ENCODE data around the gene IFIT3. TPM values are rescaled to one million over a fixed set of nuclear protein-coding genes. Genes with fewer than 3 reads are reported as not detected.

The IFIT3 gene
- total RNA-seq, 1 experiment from 2014 or later, result 0.55 TPM

DNA sequence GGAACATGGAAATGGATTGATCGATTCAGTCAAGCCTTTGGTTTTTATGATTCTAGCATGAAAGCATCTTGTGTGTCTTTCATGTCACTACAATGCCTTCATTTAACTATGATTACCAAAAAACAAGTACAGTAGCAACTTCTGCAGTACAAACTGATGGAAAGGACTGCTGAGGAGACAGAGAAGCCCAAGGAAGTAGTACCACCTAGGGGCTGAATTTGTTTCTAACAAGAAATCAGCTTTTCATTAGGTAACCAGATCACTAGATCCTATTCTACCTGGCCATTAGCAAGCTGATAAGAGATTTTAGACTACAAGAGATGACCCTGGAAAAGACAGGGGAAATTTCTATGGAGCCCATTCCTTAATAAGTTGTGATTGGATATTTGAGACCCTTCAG, 61.5 kb downstream of the IFIT3 start:
- Histone ChIP-seq H4K8ac (replicated peaks; ENCODE audit: insufficient read length, low read depth, low read length) (no peak overlapping the region), H3T11ph (ENCODE audit: low read length) (no peak overlapping the region), H3K79me1 (ENCODE audit: insufficient read depth, low read depth, low read length, poor library complexity, severe bottlenecking) (no peaks in the 10 kb centered on the region), H2BK5ac (ENCODE audit: insufficient read length, low read length) (no peak overlapping the region), H3K18ac (ENCODE audit: insufficient read length, low read depth, low read length) (no peak overlapping the region), H2BK120ac (ENCODE audit: low read depth, low read length, poor library complexity, severe bottlenecking) (no peak overlapping the region), H4K5ac (ENCODE audit: insufficient read length, low read depth, low read length) (no peak overlapping the region), H3K56ac (ENCODE audit: insufficient read length, low read depth, low read length) (no peak overlapping the region), H2BK12ac (ENCODE audit: insufficient read length, low read depth, low read length) (no peak overlapping the region), H3K23ac (ENCODE audit: insufficient read length, low read depth, low read length) (no peak overlapping the region), H3K4ac (ENCODE audit: low read depth, low read length) (no peak overlapping the region), H3K79me2 (ENCODE audit: insufficient read depth, low read length) (no peaks in the 10 kb centered on the region), H3K4me2 (ENCODE audit: insufficient read depth, insufficient read length, low read length) (no peak overlapping the region), H3K4me1 (ENCODE audit: insufficient read depth, low read length) (peaks cover 4% of the 10 kb centered on the region; the same call in 1 of the 2 replicates), H2BK15ac (ENCODE audit: low read depth, low read length) (no peak overlapping the region), H2AK5ac (ENCODE audit: insufficient read length, low read length) (no peak overlapping the region), H3K27me3 (ENCODE audit: insufficient read depth, low read length) (no peaks in the 10 kb centered on the region), H4K91ac (ENCODE audit: insufficient read length, low read depth, low read length) (no peak overlapping the region), H2BK20ac (ENCODE audit: low read depth, low read length, poor library complexity, severe bottlenecking) (no peak overlapping the region), H3K9ac (ENCODE audit: extremely low read depth, insufficient read length, low read length) (no peak overlapping the region), H3K27ac (ENCODE audit: insufficient read length, low read depth, low read length) (no peak overlapping the region), H4K20me1 (ENCODE audit: control insufficient read depth, insufficient read depth, insufficient read length) (no peaks in the 10 kb centered on the region), H2AFZ (ENCODE audit: low read length) (no peak overlapping the region), H3K14ac (ENCODE audit: insufficient read depth, low read length) (no peak overlapping the region), H3K23me2 (ENCODE audit: insufficient read length, low read depth, low read length, poor library complexity, severe bottlenecking) (peaks cover 2% of the 10 kb centered on the region), H3K9me3 (ENCODE audit: control insufficient read depth, low read depth, low read length) (no peaks in the 10 kb centered on the region)
- Mint-ChIP-seq H3K9me3 (no peaks in the 10 kb centered on the region), H3K27me3 (ENCODE audit: low read depth) (no peaks in the 10 kb centered on the region), H3K4me1 (peaks cover 14 to 20% of the 10 kb centered on the region in 2 experiments), H3K27ac (no peak overlapping the region), H3K36me3 (ENCODE audit: insufficient read depth in 1 of 3, low read depth in 3 of 3) (no peaks in the 10 kb centered on the region), H3K4me3 (no peak overlapping the region)
- WGBS (ENCODE audit: extremely low coverage, insufficient read length, low lambda C conversion rate), result no CpG with 5 or more reads among the region's 1 CpG
- DNase-seq, result no peak
- TF ChIP-seq, protein P1, sequence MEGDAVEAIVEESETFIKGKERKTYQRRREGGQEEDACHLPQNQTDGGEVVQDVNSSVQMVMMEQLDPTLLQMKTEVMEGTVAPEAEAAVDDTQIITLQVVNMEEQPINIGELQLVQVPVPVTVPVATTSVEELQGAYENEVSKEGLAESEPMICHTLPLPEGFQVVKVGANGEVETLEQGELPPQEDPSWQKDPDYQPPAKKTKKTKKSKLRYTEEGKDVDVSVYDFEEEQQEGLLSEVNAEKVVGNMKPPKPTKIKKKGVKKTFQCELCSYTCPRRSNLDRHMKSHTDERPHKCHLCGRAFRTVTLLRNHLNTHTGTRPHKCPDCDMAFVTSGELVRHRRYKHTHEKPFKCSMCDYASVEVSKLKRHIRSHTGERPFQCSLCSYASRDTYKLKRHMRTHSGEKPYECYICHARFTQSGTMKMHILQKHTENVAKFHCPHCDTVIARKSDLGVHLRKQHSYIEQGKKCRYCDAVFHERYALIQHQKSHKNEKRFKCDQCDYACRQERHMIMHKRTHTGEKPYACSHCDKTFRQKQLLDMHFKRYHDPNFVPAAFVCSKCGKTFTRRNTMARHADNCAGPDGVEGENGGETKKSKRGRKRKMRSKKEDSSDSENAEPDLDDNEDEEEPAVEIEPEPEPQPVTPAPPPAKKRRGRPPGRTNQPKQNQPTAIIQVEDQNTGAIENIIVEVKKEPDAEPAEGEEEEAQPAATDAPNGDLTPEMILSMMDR (conservative IDR thresholded peaks at IDR 0.05), result peak; percentile 58; the same call in 2 of the 3 replicates

Other genes starting within 250 kb of the IFIT3 start
- 0.88 and 1.0 TPM in 2 replicates for gene CH25H, start 120.7 kb upstream of the IFIT3 start, total RNA-seq (2021)
- 20.0 and 20.9 TPM in 2 replicates for gene LIPA, start 76.2 kb upstream of the IFIT3 start, total RNA-seq (2021)
- 0.09 TPM in 1 of 2 replicates, not detected in the other for gene IFIT2, start 26.0 kb upstream of the IFIT3 start, total RNA-seq (2021)
- gene IFIT1B, start 50.1 kb downstream of the IFIT3 start, total RNA-seq (2021), result not detected in 2 replicates
- 1.2 and 1.9 TPM in 2 replicates for gene IFIT1, start 64.6 kb downstream of the IFIT3 start, total RNA-seq (2021)
- gene IFIT5, start 86.6 kb downstream of the IFIT3 start, total RNA-seq (2021), result 2.1 and 2.3 TPM in 2 replicates
- 0.77 and 0.88 TPM in 2 replicates for gene SLC16A12, start 207.6 kb downstream of the IFIT3 start, total RNA-seq (2021)

Data from H9 (cell line).